GM19025 (cell line): ENCODE data around the gene UBLCP1.
"Not testable (repeated sequence)": the region's sequence is repeated elsewhere in the genome, so short reads cannot be mapped to it uniquely, and the experiment has no call there.

ENCODE experiments used
- ATAC-seq: cut with Tn5 transposase; IDR thresholded peaks from one replicate; pipeline ENCODE4 v1.9.1; 2021; ENCODE audit warnings: mild to moderate bottlenecking, low read depth, moderate library complexity; ENCODE audit not compliant: unreplicated experiment

Gene UBLCP1, protein sequence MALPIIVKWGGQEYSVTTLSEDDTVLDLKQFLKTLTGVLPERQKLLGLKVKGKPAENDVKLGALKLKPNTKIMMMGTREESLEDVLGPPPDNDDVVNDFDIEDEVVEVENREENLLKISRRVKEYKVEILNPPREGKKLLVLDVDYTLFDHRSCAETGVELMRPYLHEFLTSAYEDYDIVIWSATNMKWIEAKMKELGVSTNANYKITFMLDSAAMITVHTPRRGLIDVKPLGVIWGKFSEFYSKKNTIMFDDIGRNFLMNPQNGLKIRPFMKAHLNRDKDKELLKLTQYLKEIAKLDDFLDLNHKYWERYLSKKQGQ

DNA sequence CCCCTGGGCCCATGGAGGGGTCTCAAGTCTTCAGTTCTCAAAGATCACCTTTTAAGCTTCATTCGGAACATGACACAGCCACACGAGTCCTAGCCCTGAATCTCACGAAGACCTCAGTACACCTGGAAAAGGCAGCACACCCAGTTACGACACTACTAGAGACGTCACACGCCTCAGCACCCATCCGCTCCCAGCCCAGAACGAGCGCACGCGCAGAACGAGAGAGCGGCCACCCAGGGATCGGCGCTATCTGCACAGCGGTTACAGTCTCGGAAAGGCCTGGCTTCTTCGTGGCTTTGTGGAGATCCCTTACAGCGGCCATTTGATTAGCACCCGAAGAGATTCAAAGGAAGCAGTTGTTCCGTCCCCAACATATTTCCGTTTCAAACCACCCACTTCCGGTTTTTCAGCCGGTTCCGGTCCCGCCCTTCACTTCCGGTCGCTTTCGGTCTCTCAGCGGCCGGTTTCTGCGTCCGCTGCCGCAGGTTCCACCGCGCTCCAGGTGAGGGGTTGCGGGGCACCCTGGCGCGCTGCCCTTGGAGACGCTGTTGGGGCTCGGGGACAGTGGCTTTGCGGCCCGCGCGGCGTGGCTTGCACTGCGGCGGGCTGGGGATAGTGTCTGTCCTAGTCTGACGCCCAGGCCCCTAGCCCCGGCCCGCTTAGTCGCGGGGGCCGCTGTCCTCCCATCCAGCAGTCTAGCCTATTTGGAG is at the start of gene UBLCP1:
UBLCP1 (plus strand) TSS at position 432 of the 710 bp plus-strand sequence. CDS start 5,626 bp downstream, outside the sequence.
- ATAC-seq: peak; percentile 94

- ATAC-seq: no peak
Observed at GRCh38 chr5:159214486-159215271, 48.4 kb upstream of the UBLCP1 start.

DNA sequence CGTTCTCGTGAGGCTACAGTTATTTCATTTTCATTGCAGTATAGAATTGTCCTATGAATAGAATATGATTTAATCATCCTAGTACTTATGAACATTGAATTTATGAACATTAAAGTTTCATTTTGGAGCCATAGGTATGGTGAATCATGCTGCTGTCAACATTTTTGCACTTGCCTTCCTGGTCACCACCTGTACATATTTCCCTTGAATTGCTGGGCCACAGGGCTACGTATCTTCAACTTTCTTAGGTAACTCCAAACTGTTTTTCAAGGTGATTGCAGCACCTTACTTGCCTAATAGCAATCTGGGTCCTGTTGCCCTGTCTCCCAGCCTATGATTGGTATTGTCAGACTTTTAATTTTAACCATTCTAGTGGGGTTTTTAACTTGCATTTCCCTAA is 47.2 kb upstream of the UBLCP1 start:
- ATAC-seq: no peak

GRCh38 chr5:159216454-159216853 is 46.6 kb upstream of the UBLCP1 start:
- ATAC-seq: no peak

- no peak for ATAC-seq
Observed at GRCh38 chr5:159217236-159217635, 45.9 kb upstream of the UBLCP1 start.

- no peak for ATAC-seq
Observed at GRCh38 chr5:159218595-159219023, 44.5 kb upstream of the UBLCP1 start.

GRCh38 chr5:159220206-159220605 is 42.9 kb upstream of the UBLCP1 start:
- ATAC-seq: no peak

- no peak for ATAC-seq
Observed at GRCh38 chr5:159223469-159223868, 39.6 kb upstream of the UBLCP1 start.

DNA sequence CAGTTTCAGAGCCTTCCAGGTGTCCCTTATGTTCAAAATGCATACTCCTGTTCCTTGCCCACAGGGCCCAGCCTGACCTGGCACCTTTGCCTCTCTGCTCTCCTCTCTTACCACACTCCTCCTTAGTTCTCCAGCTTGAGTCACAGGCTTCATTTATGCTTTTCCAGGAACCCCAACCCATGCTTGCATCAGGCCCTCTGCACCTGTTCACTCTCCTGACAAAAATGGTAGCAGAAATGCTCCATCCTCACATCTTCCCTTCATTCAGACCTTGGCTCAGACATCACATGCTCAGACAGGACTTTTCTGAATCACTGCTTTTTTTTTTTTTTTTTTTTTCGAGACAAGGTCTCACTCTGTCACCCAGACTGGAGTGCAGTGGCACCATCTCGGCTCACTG is 38.6 kb upstream of the UBLCP1 start:
- no peak for ATAC-seq

- no peak for ATAC-seq
Observed at GRCh38 chr5:159226451-159226850, 36.6 kb upstream of the UBLCP1 start.

DNA sequence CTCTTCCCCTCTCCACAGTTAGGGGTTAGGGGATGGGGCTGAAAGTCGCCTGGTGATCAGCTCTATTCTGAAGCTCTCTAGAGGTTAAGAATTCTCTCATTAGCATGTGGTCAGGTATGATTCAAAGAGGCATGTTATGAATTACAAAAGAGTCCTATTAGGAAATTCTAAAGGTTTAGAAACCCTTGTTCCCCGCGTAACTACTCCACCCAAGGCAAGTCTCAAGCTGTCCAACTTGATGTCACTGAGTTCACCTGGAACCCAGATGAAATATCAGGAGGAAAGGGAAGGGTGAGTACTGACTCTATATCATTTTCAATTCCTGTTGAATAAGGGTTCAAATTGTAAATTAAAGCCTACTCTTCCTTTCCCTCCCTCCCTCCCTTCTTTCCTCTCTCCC is 35.6 kb upstream of the UBLCP1 start:
- ATAC-seq: no peak

DNA sequence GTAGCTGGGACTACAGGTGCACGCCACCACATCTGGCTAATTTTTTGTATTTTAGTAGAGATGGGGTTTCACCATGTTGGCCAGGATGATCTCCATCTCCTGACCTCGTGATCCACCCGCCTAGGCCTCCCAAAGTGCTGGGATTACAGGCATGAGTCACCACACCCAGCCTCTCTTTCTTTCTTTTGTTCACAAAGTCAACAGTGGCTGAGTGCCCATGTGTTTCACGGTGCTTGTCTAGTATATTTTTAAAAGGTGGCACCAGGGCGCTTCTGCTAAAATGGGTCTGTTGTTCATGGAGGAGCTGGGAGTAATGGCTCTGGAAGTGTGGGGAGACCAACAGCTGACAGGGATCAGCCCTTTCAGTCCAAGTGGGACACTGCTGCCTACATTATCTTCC is 35.0 kb upstream of the UBLCP1 start:
- not testable (repeated sequence) for ATAC-seq

GRCh38 chr5:159230657-159231056 is 32.4 kb upstream of the UBLCP1 start:
- no peak for ATAC-seq

DNA sequence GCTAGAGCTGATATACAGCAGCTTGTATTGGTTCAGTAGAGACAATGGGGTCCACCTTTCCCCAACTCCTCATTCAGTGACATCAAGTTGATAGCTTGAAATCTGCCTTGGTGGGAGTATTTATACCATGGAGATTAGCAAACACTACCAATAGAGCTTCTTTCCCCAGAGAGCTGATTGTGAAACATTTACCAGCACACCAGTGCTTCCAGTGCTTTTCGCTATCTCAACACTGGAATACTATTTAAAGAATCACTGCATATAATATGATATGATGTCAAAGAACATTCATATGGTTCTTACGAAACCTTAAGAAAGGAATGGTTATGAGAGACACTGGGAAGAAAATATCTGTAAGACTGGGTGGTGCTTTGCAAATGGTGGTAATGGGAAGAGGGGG is 31.9 kb upstream of the UBLCP1 start:
- ATAC-seq: no peak

DNA sequence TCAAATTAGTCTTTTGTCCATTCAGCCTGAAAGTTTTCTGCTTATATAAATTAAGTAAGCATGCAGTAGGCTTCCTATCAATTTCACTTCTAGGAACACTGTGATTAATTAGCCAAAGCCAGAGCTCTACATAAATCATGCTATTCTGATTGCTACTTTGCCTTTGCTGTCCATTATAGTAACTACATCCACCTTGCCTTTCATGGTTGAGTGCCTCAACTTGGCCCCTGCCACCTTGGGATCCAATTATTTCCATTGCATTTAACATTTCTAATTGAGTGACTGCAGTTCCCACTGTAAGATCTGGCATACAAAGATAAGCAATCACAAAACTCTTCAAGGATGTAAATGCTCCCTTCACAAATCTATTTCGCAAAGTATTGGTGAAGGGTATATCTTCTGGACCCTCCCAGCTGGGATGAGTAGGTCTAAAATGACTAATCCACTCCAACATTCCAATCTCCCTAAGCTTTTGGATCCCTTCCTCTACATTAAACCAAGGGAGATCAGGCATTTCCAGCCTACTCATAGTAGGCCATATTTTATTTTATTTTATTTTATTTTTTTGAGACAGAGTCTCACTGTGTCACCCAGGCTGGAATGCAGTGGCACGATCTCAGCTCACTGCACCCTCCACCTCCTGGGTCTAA is 27.1 kb upstream of the UBLCP1 start:
- not testable (repeated sequence) for ATAC-seq

- no peak for ATAC-seq
Observed at GRCh38 chr5:159240301-159240870, 22.7 kb upstream of the UBLCP1 start.

- no peak for ATAC-seq
Observed at GRCh38 chr5:159241946-159242552, 21.0 kb upstream of the UBLCP1 start.

DNA sequence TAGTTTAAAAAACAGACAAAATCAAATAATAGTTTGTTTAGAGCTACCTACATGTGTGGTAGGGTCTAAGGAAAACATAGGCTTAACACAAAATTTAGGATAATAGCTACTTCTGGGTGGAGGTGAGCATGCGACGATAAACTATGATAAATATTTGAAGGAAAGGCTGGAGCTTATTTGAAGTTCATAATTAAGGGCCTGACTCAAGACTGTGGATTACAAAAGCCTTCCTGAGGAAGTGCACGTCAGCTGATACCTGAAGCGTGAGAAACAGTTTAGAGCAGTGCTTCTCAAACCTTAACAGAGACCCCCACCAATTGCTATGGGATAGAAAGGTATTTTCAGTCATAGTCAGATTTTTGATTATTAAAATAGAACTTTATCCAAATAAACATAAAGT is 20.4 kb upstream of the UBLCP1 start:
- no peak for ATAC-seq

DNA sequence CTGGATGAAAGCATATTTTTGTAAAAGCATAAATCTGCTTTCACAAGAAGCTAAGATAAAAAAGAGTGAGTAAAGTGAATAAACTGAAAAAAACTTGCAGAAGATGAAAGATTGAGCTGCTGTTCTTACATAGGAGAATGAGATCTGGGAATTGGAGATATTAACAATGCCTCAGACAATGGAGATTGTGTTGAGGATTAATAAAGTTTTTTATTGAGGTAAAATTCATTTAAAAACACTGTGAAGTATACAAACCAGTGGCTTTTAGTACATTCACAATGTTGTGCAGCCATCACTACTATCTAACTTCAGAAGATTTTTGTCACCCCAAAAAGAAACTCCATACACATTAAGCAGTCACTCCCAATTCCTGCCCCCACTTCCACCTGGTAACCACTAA is 19.7 kb upstream of the UBLCP1 start:
- no peak for ATAC-seq

GRCh38 chr5:159244163-159244562 is 18.9 kb upstream of the UBLCP1 start:
- ATAC-seq: no peak
